Right ventricle myocardium superior (tissue), 1 donor: ENCODE data around the gene PHLDA3. TPM values are rescaled to one million over a fixed set of nuclear protein-coding genes. Genes with fewer than 3 reads are reported as not detected.

ENCODE experiments used
- ATAC-seq: fragments of 200-7000 bp; cut with Tn5 transposase; one replicate; pipeline ENCODE4 v1.9.1; 2020; ENCODE audit warnings: mild to moderate bottlenecking; ENCODE audit not compliant: poor library complexity
- DNase-seq: peaks from one replicate; pipeline ENCODE4 v3.0.0-alpha.2; 2020
- intact Hi-C: fragments of 100-400 bp; cut with DNase I; formaldehyde crosslinking; loops from one replicate; pipeline ENCODE4 v1.11.2; 2022
- total RNA-seq: library from RNA; stranded (reverse); fragmentation: NEBNext Ultra II Directional; extraction: Animal tissue kit (Norgen Biotek cat#: 25700); gene quantifications from one replicate; pipeline ENCODE4 v1.2.1, GENCODE V29; 2021
- donor health status: DM: no; HTN: yes; CAD: no; lungs with severe emphysema.

PHLDA3 gene
- total RNA-seq, 1 donor from 2014 or later = 21.5 TPM

- intact Hi-C loops = no loop called here
- ATAC-seq = no peak
- no peak for DNase-seq
Observed at GRCh38 chr1:201421041-201421440, 47.9 kb downstream of the PHLDA3 start.

- DNase-seq (no peak), ATAC-seq (no peak)
- intact Hi-C loops = no loop called here
Observed at GRCh38 chr1:201420608-201421002, 48.4 kb downstream of the PHLDA3 start.

- no peak for DNase-seq
- no peak for ATAC-seq
- intact Hi-C loops = no loop called here
Observed at GRCh38 chr1:201419746-201420607, 49.0 kb downstream of the PHLDA3 start.

- DNase-seq = no peak
- intact Hi-C loops = no loop called here
- ATAC-seq = no peak
Observed at GRCh38 chr1:201419256-201419655, 49.7 kb downstream of the PHLDA3 start.

GRCh38 chr1:201418461-201418860 is 50.5 kb downstream of the PHLDA3 start:
- ATAC-seq = no peak
- no peak for DNase-seq
- intact Hi-C loops = no loop called here

Other genes with a start within 250 kb of the PHLDA3 start
- 0.08 TPM for gene PKP1, start 185.7 kb downstream of the PHLDA3 start, total RNA-seq
- gene TNNT2, start 91.5 kb downstream of the PHLDA3 start, total RNA-seq = 9,128 TPM
- gene LAD1, start 69.9 kb downstream of the PHLDA3 start, total RNA-seq = 1.9 TPM
- gene TNNI1, start 47.5 kb downstream of the PHLDA3 start, total RNA-seq = 4.3 TPM
- 53.1 TPM for gene CSRP1, start 37.9 kb upstream of the PHLDA3 start, total RNA-seq
- gene NAV1, start 69.9 kb upstream of the PHLDA3 start, total RNA-seq = 66.6 TPM